Lung (tissue), 12 donors: ENCODE results near the gene ADGRA3. TPM values are rescaled to one million over a fixed set of nuclear protein-coding genes. Genes with fewer than 3 reads are reported as not detected.
"Not testable (repeated sequence)": the region's sequence is repeated elsewhere in the genome, so short reads cannot be mapped to it uniquely, and the experiment has no call there.

Source experiments
- ATAC-seq: fragments of 200-7000 bp; cut with Tn5 transposase; one replicate; pipeline ENCODE4 v1.9.1; 2020; ENCODE audit warnings: moderate number of reproducible peaks; ENCODE audit not compliant: insufficient read depth, low FRiP score
- DNase-seq, 3 donors: peaks; one replicate each; pipeline ENCODE4 v3.0.0-alpha.2; 2013 to 2017
- H3K27ac ChIP-seq, 2 donors: one replicate each; pipeline ENCODE4 v1.5.1; 2013; ENCODE audit warnings: mild to moderate bottlenecking in 2 of 2, moderate library complexity in 2 of 2, control low read depth in 1 of 2, inconsistent platforms in 1 of 2, low read depth in 1 of 2, low read length in 1 of 2
- H3K27me3 ChIP-seq, 3 donors: one replicate each; pipeline ENCODE4 v1.5.1; 2013; ENCODE audit warnings: low read length in 2 of 3; ENCODE audit not compliant: control insufficient read depth in 3 of 3, insufficient read depth in 3 of 3
- H3K36me3 ChIP-seq, 4 donors: one replicate each; pipeline ENCODE4 v1.5.1; 2013; ENCODE audit warnings: low read length in 4 of 4, mild to moderate bottlenecking in 1 of 4, moderate library complexity in 1 of 4; ENCODE audit not compliant: control insufficient read depth in 4 of 4, insufficient read depth in 4 of 4
- H3K4me1 ChIP-seq, 5 donors: one replicate each; pipeline ENCODE4 v1.5.1; 2013; ENCODE audit warnings: low read length in 5 of 5, mild to moderate bottlenecking in 2 of 5, moderate library complexity in 1 of 5; ENCODE audit not compliant: control insufficient read depth in 5 of 5, insufficient read depth in 5 of 5
- H3K4me3 ChIP-seq: one replicate; pipeline ENCODE4 v1.5.1; 2013; ENCODE audit warnings: mild to moderate bottlenecking, control low read depth, moderate library complexity
- H3K9ac ChIP-seq, 2 donors: one replicate each; pipeline ENCODE4 v1.5.1; 2013; ENCODE audit warnings: low read length in 2 of 2, control low read depth in 1 of 2; ENCODE audit not compliant: insufficient read depth in 1 of 2
- H3K9me3 ChIP-seq, 4 donors: one replicate each; pipeline ENCODE4 v1.5.1; 2013; ENCODE audit warnings: low read length in 3 of 4, mild to moderate bottlenecking in 1 of 4, moderate library complexity in 1 of 4; ENCODE audit not compliant: control insufficient read depth in 4 of 4, insufficient read depth in 3 of 4
- WGBS, 2 donors: extraction: QIAGEN DNeasy Blood & Tissue Kit; methylation state at CpG; one replicate each; pipeline ENCODE4 v1.1.7; 2013; 5-methylcytosine and 5-hydroxymethylcytosine counted together
- polyA plus RNA-seq, 2 donors: library from polyadenylated mRNA; stranded (reverse); fragments of 200-250 nt; gene quantifications; one replicate each; pipeline ENCODE4 v1.2.1, GENCODE V29; 2013
- total RNA-seq, 2 donors: library from RNA; depleted of rRNA in 1 of 2; stranded (reverse); fragments of >200 nt in 1 of 2; gene quantifications; one replicate each; pipeline ENCODE4 v1.2.1, GENCODE V29; 2014 to 2021
- TF ChIP-seq, protein P1 (sequence below): IDR thresholded peaks from 2 replicates; pipeline ENCODE4 v1.5.1; 2012; ENCODE audit warnings: mild to moderate bottlenecking; ENCODE audit errors: control extremely low read depth, extremely low read depth
- donor health status: control.
- donor health status: control.
- donor health status: Bipolar disorder and iron deficiency.
- donor health status: healthy.
- donor health status: DM: yes; HTN: yes; CAD: no.

Gene ADGRA3
- total and polyA plus RNA-seq, 4 donors, result 6.6 to 62.8 (median 11.9) TPM

DNA sequence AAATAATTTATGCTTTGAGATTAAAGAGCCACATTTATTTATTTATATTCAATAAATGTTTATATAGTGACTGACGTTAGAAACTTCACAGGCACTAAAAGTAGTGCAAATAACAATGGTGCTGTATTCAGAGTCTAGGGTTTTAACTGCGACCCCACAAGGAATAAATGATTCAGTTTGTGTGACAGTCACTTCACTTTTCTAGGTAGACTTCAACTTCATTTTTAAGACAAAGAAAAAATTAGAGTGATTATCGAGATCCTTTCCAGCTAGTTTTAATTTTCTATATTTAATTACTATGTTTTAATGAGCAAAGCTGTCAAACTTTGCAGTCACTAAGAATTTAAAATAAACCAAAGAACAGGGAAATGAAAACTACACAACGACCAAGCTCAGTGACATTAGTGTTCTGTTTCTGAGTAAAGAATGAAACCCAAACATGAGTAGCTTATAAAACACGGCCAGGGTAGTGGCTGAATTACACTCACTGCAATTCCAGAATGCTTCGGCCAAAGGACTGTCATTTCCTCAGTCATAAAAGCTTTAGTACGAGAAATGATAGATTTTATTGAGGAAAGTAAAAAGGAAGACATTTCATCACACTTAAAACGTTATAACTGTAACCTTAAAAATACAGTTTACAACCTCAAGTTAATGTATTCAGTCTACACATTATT is 38.6 kb downstream of the ADGRA3 start:
- TF ChIP-seq, protein P1, sequence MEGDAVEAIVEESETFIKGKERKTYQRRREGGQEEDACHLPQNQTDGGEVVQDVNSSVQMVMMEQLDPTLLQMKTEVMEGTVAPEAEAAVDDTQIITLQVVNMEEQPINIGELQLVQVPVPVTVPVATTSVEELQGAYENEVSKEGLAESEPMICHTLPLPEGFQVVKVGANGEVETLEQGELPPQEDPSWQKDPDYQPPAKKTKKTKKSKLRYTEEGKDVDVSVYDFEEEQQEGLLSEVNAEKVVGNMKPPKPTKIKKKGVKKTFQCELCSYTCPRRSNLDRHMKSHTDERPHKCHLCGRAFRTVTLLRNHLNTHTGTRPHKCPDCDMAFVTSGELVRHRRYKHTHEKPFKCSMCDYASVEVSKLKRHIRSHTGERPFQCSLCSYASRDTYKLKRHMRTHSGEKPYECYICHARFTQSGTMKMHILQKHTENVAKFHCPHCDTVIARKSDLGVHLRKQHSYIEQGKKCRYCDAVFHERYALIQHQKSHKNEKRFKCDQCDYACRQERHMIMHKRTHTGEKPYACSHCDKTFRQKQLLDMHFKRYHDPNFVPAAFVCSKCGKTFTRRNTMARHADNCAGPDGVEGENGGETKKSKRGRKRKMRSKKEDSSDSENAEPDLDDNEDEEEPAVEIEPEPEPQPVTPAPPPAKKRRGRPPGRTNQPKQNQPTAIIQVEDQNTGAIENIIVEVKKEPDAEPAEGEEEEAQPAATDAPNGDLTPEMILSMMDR, result no peak
- Histone ChIP-seq H3K9me3 (no peaks in the 10 kb centered on the region), H3K27ac (no peak overlapping the region), H3K4me3 (no peak overlapping the region), H3K4me1 (peaks cover 0 to 23% (median 3%) of the 10 kb centered on the region in 5 donors), H3K27me3 (no peaks in the 10 kb centered on the region), H3K36me3 (no peaks in the 10 kb centered on the region), H3K9ac (no peak overlapping the region)
- DNase-seq, result peak in 2 of 3 donors; percentile 32 to 44
- ATAC-seq, result no peak
- 53 to 64% methylated on average over 8 of the region's 8 CpGs for WGBS, 2 donors

DNA sequence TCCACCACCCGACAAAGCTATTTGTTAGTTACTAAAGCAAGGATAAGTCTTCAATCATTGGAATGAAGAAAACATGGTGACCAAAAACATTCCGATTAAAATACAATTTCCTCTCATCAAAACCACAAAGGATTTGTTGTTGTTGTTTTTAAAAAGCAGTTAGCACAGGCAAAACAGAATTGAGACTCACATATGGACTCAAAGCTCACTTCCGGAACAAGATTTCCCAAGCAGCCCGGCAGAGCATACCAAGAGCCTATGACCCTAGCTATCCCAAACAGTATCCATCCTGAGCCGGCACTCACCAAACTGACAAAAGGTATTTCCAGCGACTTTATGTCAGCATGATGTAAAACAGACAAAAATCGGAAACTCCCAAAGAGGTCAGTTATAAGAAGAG is 39.9 kb downstream of the ADGRA3 start:
- ATAC-seq (no peak), DNase-seq (no peak)
- Histone ChIP-seq H3K9ac (no peak overlapping the region), H3K27me3 (no peaks in the 10 kb centered on the region), H3K4me1 (peaks cover 0 to 30% (median 3%) of the 10 kb centered on the region in 5 donors), H3K4me3 (no peak overlapping the region), H3K9me3 (no peaks in the 10 kb centered on the region), H3K27ac (no peak overlapping the region), H3K36me3 (no peaks in the 10 kb centered on the region)
- 91 to 94% methylated on average over 7 of the region's 7 CpGs for WGBS, 2 donors
- TF ChIP-seq, protein P1, result no peak

DNA sequence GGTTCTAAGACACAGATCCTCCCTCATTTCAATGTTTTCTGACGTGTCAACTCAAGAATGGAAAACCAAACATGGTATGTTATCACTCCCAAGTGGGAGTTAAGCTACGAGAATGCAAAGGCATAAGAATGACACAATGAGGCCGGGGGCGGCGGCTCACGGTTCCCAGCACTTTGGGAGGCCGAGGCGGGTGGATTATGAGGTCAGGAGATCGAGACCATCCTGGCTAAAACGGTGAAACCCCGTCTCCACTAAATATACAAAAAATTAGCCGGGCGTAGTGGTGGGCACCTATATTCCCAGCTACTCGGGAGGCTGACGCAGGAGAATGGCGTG is 40.6 kb downstream of the ADGRA3 start:
- not testable (repeated sequence) for DNase-seq, H3K9ac ChIP-seq, ATAC-seq, H3K27me3 ChIP-seq, H3K27ac ChIP-seq, H3K36me3 ChIP-seq, H3K9me3 ChIP-seq, H3K4me3 ChIP-seq
- 95 to 97% methylated on average over 14 to 16 of the region's 16 CpGs for WGBS, 2 donors
- peaks cover 0 to 30% (median 9%) of the 10 kb centered on the region in 5 donors for H3K4me1 ChIP-seq

DNA sequence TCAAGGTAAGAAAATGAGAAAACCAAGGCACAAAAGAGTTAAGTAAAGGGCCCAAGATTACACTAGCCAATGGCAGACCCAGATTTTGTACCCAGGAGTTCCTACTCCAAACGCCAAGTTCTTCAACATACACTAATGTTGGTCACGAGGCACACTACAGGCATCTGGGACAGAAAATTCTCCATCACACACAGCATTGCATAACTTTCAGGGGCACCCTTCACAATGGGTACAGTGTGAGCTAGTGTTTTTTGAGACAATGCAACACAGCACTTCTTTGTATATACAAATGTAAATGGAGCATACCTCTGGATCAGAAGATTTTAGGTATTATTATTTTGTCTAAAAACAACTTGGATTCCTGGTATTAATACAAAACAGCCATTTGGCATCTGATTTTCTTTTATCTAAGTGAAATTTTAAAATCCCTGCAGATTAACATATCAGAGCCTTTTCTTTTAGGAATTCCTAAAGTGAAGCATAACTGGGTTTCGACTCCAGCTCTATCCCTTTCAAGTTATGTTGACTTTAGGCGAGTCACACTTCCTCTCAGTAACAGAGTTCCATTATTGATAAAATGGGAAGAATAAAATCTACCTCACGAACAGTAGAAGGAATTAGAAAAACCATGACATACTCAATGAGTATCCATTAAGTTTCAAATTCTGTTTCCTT is 41.1 kb downstream of the ADGRA3 start:
- Histone ChIP-seq H3K9ac (no peak overlapping the region), H3K9me3 (no peaks in the 10 kb centered on the region), H3K4me3 (no peak overlapping the region), H3K36me3 (peaks cover 0 to 2% (median 0%) of the 10 kb centered on the region in 4 donors), H3K4me1 (peaks cover 0 to 30% (median 10%) of the 10 kb centered on the region in 5 donors), H3K27ac (no peak overlapping the region), H3K27me3 (no peaks in the 10 kb centered on the region)
- TF ChIP-seq, protein P1, result no peak
- ATAC-seq, result no peak
- WGBS, 2 donors, result 79 to 80% methylated on average over 5 of the region's 5 CpGs
- DNase-seq, result no peak
